ENCODE measurements around the gene DYNLT2.

DNA sequence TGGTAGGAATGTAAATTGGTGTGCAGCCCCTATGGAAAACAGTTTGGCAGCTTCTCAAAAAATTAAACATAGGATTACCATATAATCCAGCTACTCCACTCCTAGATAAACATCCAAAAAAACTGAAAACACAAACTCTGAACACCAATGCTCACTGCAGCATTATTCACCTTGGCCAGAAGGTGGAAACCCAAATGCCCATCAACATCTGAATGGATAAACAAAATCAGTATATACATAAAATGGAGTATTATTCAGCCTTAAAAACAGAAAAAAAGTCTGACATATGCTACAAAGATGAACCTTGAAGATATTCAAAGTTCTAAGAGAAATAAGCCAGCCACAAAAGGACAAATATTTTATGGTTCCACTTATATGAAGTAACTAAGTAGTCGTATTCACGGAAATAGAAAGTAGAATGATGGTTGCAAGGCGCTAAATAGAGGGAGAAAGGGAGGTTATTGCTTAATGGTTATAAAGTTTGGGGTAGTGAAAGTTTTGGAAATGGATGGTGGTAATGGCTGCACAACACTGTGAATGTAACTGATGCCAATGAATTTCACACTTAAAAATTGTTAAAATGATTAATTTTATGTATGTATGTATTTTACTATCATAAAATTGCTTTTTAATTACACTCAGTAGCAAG is 31.0 kb downstream of the DYNLT2 start:
- no peak for TF ChIP-seq POLR2AphosphoS5 (IDR thresholded peaks at IDR 0.05)
- TF ChIP-seq, protein P1, sequence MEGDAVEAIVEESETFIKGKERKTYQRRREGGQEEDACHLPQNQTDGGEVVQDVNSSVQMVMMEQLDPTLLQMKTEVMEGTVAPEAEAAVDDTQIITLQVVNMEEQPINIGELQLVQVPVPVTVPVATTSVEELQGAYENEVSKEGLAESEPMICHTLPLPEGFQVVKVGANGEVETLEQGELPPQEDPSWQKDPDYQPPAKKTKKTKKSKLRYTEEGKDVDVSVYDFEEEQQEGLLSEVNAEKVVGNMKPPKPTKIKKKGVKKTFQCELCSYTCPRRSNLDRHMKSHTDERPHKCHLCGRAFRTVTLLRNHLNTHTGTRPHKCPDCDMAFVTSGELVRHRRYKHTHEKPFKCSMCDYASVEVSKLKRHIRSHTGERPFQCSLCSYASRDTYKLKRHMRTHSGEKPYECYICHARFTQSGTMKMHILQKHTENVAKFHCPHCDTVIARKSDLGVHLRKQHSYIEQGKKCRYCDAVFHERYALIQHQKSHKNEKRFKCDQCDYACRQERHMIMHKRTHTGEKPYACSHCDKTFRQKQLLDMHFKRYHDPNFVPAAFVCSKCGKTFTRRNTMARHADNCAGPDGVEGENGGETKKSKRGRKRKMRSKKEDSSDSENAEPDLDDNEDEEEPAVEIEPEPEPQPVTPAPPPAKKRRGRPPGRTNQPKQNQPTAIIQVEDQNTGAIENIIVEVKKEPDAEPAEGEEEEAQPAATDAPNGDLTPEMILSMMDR (IDR thresholded peaks at IDR 0.05 in 8 of 11, conservative IDR thresholded peaks at IDR 0.05 in 3 of 11) = no peak
